Activated T-cell treated with anti-CD3 and anti-CD28 coated beads, Interleukin-2, amount 50 U/mL, for 24 hours (primary cell): ENCODE data around the gene PRDX1.
"Not testable (repeated sequence)": the region's sequence is repeated elsewhere in the genome, so short reads cannot be mapped to it uniquely, and the experiment has no call there.

Experiments used
- DNase-seq: peaks from one replicate; pipeline ENCODE4 v3.0.0-alpha.2; 2020
- H3K27ac Mint-ChIP-seq: 2 replicates; pipeline ENCODE4 v1.8.0; 2020; ENCODE audit warnings: mild to moderate bottlenecking, mixed read lengths
- H3K27me3 Mint-ChIP-seq: 2 replicates; pipeline ENCODE4 v1.8.0; 2020; ENCODE audit warnings: mixed read lengths
- H3K36me3 Mint-ChIP-seq: 2 replicates; pipeline ENCODE4 v1.8.0; 2020; ENCODE audit warnings: low read depth, mixed read lengths
- H3K4me1 Mint-ChIP-seq: 2 replicates; pipeline ENCODE4 v1.8.0; 2020; ENCODE audit warnings: low read depth, mixed read lengths
- H3K4me3 Mint-ChIP-seq: 2 replicates; pipeline ENCODE4 v1.8.0; 2020; ENCODE audit warnings: mild to moderate bottlenecking, moderate library complexity, mixed read lengths
- H3K9me3 Mint-ChIP-seq: 2 replicates; pipeline ENCODE4 v1.8.0; 2020; ENCODE audit warnings: mixed read lengths

PRDX1 gene

DNA sequence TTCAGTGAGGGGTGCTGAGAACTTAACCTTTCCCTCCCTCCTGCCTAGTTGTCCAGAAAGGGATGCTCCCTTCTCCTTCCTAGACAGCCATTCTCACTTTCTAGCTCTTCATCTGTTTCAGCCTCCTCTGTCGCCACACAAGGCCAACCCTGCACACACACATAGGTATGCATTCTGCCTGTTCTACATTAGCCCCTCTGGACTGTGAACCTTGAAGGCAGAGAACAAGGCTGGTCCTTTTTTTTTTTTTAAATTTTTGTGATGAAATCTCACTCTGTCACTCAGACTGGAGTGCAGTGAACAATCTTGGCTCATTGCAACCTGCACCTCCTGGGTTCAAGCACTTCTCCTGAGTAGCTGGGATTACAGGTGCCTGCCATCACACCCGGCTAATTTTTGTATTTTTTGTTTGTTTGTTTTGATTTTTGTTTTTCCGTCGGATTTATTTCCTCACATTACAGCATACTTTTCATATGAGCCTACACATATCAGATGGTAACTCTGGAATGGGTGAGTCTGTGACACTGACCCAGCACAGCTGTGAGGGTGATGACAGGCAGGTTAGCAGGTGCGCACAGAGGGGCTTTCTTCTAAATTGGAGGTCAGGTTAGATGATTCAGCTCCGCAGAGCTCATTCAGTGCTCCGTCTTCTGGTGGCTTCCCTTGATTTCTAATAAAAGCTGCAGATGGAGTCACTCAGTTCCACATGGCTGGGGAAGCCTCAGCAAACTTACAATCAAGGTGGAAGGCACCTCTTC is 24.0 kb upstream of the PRDX1 start:
- Mint-ChIP-seq H3K27ac (no peak overlapping the region), H3K9me3 (no peaks in the 10 kb centered on the region), H3K27me3 (no peaks in the 10 kb centered on the region), H3K4me3 (no peak overlapping the region), H3K36me3 (peaks cover 4% of the 10 kb centered on the region), H3K4me1 (peaks cover 35% of the 10 kb centered on the region)
- DNase-seq, result no peak

DNA sequence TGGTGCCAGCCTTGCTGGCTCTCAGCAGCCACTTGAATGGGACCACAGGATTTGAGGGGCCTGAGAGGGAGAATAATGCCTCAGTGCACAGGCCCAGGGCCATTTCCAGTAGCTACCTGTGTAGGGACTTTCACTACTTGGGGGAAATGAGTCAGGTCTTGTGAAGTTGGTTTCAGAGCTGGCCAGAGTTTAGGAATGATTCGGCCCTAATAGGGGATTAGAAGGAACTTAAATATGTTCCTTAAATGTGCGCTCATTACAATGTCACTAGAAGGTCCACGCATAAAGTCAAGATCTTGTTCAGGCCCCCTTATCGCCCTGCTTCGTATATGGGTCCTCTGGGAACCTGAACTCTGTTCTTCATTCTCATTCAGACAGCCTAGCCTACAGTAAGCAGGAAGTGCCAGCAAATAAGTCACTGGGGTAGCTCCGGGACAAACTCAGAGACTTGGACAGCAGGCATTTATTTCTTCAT is 23.4 kb upstream of the PRDX1 start:
- H3K4me1 Mint-ChIP-seq, result peaks cover 32% of the 10 kb centered on the region
- DNase-seq, result no peak
- no peak overlapping the region for H3K27ac Mint-ChIP-seq
- no peaks in the 10 kb centered on the region for H3K27me3 Mint-ChIP-seq
- no peaks in the 10 kb centered on the region for H3K36me3 Mint-ChIP-seq
- H3K4me3 Mint-ChIP-seq, result peak overlapping the region; percentile 41
- no peaks in the 10 kb centered on the region for H3K9me3 Mint-ChIP-seq

DNA sequence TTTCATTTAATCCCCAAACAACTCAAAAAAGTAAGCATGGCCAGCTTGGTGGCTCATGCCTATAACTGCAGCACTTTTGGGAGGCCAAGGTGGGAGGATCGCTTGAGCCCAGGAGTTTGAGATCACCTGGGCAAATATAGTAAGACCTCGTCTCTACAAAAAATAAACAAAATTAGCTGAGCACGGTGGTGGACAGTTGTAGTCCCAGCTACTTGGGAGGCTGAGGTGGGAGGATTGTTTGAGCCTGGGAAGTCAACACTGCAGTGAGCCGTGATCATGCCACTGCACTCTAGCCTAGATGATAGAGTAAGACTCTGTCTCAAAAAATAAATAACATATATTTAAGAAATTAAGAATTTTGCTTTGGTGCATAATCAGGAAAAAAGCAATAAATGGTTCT is 22.8 kb upstream of the PRDX1 start:
- Mint-ChIP-seq H3K27me3 (no peaks in the 10 kb centered on the region), H3K27ac (no peak overlapping the region), H3K4me3 (no peak overlapping the region), H3K9me3 (no peaks in the 10 kb centered on the region), H3K36me3 (no peaks in the 10 kb centered on the region), H3K4me1 (peaks cover 32% of the 10 kb centered on the region)
- DNase-seq, result no peak

DNA sequence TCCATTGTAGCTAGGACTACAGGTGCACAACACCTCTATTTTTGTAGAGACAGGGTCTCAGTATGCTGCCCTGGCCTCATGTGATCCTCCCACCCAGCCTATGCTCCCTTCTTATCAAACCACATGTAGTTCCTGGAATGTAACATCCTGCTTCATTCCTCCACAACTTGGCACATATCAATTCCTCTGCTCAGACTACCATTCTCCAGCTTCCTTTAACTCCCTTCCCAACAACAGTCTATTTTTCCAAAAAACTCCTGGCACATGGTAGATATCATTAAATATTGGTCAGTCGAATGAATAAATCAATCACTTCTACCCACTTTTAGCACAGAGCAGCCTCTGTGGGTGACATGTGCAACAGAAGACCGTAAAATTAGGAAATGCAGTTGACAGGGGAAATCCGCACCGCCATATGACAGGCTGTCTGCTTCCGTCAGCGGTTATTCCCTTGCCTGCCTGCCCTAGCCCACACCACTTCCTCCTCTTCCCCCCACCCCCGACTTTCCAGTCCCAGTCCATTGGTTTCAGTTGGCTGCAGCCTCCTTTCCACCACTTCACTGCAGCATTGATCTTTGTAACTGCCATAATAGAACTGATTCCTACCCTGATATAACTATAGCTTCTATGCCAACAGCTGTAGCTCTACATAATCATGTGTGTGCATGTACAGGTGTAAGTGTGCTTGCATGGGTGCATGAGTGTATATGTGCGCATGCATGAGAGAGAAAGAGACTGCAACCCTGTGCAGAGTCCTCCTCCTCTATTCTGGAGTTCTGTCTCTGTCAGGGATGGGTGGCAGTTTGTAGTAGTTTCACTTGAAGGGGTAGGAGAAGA is 22.1 kb upstream of the PRDX1 start:
- peak; percentile 76 for DNase-seq
- no peaks in the 10 kb centered on the region for H3K9me3 Mint-ChIP-seq
- H3K27me3 Mint-ChIP-seq, result no peaks in the 10 kb centered on the region
- H3K36me3 Mint-ChIP-seq, result no peaks in the 10 kb centered on the region
- peaks cover 32% of the 10 kb centered on the region for H3K4me1 Mint-ChIP-seq
- peak overlapping the region; percentile 35 for H3K4me3 Mint-ChIP-seq
- peak overlapping the region; percentile 27 for H3K27ac Mint-ChIP-seq

DNA sequence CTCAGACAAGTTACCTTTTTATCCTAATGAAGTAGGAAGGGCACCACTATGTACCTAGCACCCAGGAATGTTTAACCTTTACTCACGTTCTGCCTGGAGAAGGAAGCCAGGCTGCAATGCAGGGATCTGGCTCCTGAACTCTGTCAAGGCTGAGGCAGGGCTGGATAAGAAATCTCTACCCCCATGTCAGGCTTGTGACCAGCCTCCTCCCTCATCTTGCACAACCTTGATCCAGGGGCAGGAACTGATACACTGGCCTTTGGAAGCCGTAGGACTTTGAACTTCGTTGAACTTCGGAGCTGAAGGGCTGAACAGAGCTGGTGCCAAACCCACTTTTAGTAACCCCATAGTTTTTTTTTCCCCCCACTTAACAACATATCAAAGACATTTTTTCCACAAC is 20.9 kb upstream of the PRDX1 start:
- Mint-ChIP-seq H3K27me3 (no peaks in the 10 kb centered on the region), H3K4me3 (no peak overlapping the region), H3K4me1 (peaks cover 32% of the 10 kb centered on the region)

DNA sequence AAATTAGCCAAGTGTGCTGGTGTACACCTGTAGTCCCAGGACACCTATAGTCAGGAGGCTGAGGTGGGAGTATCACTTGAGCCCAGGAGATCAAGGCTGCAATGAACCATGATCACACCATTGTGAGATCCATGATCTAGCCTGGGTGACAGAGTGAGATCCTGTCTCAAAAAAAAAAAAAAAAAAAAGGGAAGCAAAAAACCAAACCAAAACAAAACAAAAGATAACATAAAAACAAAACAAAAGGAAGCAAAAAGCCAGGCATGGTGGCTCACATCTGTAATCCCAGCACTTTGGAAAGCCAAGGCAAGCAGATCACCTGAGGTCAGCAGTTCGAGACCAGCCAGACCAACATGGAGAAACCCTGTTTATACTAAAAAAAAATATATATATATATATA is 19.5 kb upstream of the PRDX1 start:
- Mint-ChIP-seq H3K36me3 (no peaks in the 10 kb centered on the region), H3K27me3 (no peaks in the 10 kb centered on the region), H3K4me1 (peaks cover 44% of the 10 kb centered on the region), H3K4me3 (no peak overlapping the region), H3K9me3 (no peaks in the 10 kb centered on the region), H3K27ac (no peak overlapping the region)
- no peak for DNase-seq

More for the DNA sequence above, 20.9 kb upstream of the PRDX1 start:
- no peaks in the 10 kb centered on the region for H3K9me3 Mint-ChIP-seq
- DNase-seq, result no peak
- no peaks in the 10 kb centered on the region for H3K36me3 Mint-ChIP-seq
- H3K27ac Mint-ChIP-seq, result no peak overlapping the region

DNA sequence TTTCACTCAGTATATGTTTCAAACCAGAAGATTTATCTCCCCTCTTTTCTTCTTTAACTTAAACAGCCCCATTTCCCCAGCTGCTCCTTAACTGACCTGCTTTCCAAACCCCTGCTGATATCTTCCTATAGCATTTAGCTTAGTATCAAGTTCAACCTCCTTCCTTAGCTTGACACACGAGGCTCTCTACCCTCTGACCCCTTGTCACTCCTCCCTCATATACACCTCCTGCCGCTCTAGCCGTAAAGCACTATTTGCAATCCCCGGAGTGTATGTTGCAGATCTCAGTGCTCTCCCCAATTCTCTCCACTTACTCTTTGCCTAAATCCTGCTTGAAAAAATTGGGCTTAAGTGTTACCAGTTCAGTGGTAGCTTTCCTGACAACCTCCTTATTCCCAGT is 15.2 kb upstream of the PRDX1 start:
- Mint-ChIP-seq H3K27me3 (no peaks in the 10 kb centered on the region), H3K4me1 (peaks cover 20% of the 10 kb centered on the region), H3K9me3 (no peaks in the 10 kb centered on the region), H3K4me3 (no peak overlapping the region), H3K36me3 (no peaks in the 10 kb centered on the region), H3K27ac (no peak overlapping the region)
- DNase-seq, result no peak

DNA sequence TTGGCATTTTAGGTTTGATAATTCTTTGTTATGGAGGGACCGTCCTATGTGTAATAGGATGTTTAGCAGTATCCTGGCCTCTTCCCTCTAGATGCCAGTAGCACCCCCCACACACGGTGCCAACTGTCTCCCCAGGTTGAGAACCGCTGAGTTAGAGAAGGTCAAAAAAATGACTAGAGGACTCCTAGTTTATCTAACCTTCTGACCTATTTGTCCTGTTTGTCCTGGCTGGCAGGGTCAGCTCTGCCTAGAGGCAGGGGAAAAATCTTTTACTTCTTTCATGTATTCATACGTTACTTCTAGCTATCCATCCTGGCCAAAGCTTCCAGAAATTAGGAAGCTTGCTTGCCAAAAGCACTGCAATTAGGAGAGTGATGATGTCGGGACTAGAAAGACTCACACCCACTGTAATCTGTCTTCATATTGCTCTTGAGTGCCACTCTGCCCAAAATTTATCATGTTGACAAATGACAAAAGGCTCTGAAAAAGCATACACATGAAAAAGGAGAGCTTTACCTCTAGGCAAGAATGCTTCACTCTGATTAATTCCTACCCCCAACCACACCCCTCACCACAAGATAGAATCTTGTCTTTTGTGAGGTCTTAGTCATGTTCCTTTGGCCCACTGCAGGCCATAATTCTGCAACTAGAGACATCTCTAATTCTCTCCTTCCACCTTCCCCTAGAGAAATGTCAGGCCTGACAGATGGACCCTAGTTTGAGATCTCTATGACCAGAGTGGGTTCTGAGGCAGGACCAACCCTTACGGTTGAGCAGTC is 14.5 kb upstream of the PRDX1 start:
- Mint-ChIP-seq H3K27me3 (no peaks in the 10 kb centered on the region), H3K36me3 (no peaks in the 10 kb centered on the region), H3K4me3 (no peak overlapping the region), H3K4me1 (peaks cover 22% of the 10 kb centered on the region), H3K9me3 (no peaks in the 10 kb centered on the region), H3K27ac (peak overlapping the region; percentile 4)
- no peak for DNase-seq

DNA sequence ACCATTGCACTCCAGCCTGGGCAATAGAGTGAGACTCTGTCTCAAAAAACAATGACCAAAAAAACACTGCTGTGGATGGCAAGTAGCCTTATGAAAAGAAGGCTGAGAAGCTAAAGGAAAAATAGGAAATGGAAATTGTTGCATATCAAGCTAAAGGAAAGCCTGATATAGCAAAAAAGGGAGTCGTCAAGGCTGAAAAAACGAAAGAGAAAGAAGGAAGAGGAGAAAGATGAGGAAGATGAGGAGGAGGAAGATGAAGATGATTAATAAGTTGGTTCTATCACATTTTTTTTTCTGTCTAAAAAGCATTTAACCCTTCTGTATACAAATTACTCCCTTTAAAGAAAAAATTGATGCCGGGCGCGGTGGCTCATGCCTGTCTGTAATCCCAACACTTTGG is 10.2 kb upstream of the PRDX1 start:
- H3K27ac Mint-ChIP-seq, result no peak overlapping the region
- DNase-seq, result no peak
- H3K36me3 Mint-ChIP-seq, result no peaks in the 10 kb centered on the region
- H3K9me3 Mint-ChIP-seq, result no peaks in the 10 kb centered on the region
- no peak overlapping the region for H3K4me3 Mint-ChIP-seq
- no peaks in the 10 kb centered on the region for H3K27me3 Mint-ChIP-seq
- H3K4me1 Mint-ChIP-seq, result peaks cover 17% of the 10 kb centered on the region

DNA sequence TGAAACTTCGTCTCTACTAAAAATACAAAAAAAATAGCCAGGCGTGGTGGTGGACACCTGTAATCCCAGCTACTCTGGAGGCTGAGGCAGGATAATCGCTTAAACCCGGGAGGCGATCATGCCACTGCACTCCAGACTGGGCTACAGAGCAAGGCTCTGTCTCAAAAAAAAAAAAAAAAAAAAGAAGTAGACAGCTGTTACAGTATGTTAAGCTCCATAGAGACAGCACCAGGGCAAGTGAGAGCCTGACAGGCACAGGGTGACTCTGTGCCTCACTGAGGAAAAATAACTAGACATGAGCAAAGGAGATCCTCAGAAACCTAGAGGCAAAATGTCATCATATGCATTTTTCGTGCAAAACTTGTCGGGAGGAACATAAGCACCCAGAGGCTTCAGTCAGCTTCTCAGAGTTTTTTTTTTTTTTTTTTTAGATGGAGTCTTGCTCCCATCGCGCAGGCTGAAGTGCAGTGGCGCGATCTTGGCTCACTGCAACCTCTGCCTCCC is 9.0 kb upstream of the PRDX1 start:
- Mint-ChIP-seq H3K36me3 (no peaks in the 10 kb centered on the region), H3K27ac (no peak overlapping the region), H3K27me3 (no peaks in the 10 kb centered on the region), H3K9me3 (no peaks in the 10 kb centered on the region), H3K4me3 (no peak overlapping the region), H3K4me1 (peaks cover 5% of the 10 kb centered on the region)
- no peak for DNase-seq

DNA sequence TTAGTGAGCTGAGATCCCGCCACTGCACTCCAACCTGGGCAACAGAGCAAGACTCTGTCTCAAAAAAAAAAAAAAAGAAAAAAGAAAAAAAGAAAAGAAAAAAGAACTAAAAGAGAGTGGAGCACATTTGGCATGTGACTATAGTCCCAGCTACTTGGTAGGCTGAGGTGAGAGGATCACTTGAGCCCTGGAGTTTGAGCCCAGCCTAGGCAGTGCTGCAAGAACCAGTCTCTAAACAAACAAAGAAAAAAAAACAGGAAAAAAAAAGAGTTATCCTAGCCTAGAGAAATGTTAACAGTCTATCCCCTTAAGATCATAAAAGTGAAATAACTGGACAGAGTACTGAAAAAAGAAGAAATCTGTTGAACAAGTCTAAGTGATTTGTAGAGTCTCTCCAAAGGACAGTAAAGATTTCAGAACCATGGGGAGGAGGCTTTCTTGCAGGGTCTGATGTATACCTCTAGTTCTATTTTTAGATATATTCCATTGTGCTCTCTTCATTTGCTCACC is 4.5 kb upstream of the PRDX1 start:
- DNase-seq, result no peak
- Mint-ChIP-seq H3K27me3 (no peaks in the 10 kb centered on the region), H3K36me3 (peaks cover 6% of the 10 kb centered on the region), H3K9me3 (no peaks in the 10 kb centered on the region), H3K4me3 (no peak overlapping the region), H3K27ac (no peak overlapping the region), H3K4me1 (peaks cover 22% of the 10 kb centered on the region)

DNA sequence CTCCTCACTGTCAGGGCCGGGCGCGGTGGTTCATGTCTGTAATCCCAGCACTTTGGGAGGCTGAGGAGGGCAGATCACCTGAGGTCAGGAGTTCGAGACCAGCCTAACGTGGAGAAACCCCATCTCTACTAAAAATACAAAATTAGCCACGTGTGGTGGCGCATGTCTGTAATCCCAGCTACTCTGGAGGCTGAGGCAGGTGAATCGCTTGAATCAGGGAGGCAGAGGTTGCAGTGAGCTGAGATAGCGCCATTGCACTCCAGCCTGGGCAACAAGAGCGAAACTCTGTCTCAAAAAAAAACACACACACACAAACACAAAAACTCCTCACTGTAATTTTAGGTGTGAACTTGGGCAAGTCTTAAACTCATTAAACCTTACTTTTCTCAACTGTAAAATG is 2.3 kb upstream of the PRDX1 start:
- peaks cover 35% of the 10 kb centered on the region for H3K4me1 Mint-ChIP-seq
- DNase-seq, H3K4me3 Mint-ChIP-seq, H3K27ac Mint-ChIP-seq, H3K9me3 Mint-ChIP-seq, H3K27me3 Mint-ChIP-seq: not testable (repeated sequence)
- H3K36me3 Mint-ChIP-seq, result peaks cover 27% of the 10 kb centered on the region

DNA sequence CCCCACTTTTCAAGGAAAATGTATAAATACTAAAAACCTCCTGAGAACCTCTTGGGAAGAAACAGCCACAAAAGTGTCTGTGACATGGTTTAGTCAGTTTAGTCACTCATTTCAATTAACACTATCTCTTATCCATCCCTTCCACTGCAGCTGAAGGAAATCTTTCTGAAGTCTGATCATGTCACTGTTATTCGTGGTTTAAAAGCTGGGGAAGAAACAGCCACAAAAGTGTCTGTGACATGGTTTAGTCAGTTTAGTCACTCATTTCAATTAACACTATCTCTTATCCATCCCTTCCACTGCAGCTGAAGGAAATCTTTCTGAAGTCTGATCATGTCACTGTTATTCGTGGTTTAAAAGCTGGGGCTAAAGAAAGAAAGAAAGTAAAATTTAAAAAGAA is 1.8 kb upstream of the PRDX1 start:
- H3K4me1 Mint-ChIP-seq, result peaks cover 39% of the 10 kb centered on the region
- peak overlapping the region; percentile 97 for H3K27ac Mint-ChIP-seq
- H3K9me3 Mint-ChIP-seq, DNase-seq, H3K27me3 Mint-ChIP-seq: not testable (repeated sequence)
- H3K36me3 Mint-ChIP-seq, result peaks cover 31% of the 10 kb centered on the region
- peak overlapping the region; percentile 8 for H3K4me3 Mint-ChIP-seq
